Measurements from ENCODE around the gene FNTB.
A peak's percentile ranks its signal among the peaks of the same experiment; 100 is the strongest.

The FNTB gene

DNA sequence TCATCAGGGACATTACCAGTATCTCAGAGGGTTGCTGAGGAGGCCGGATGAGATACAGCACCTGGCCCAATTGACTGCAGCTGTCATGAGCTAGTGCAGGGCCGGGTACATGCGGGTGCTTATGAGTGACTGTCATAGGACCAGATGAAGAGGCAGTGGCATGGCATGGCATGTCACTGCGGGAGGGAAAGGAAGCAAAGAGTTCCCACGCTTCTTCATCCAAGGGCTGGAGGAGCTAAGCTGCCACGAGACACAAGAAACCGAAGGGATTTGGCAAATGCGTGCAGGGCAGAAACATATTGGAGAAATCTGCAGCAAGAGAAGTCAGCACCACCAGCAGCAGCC lies 33.4 kb upstream of the FNTB start:
- DNase-seq (ENCODE audit: low read depth), result no peak

DNA sequence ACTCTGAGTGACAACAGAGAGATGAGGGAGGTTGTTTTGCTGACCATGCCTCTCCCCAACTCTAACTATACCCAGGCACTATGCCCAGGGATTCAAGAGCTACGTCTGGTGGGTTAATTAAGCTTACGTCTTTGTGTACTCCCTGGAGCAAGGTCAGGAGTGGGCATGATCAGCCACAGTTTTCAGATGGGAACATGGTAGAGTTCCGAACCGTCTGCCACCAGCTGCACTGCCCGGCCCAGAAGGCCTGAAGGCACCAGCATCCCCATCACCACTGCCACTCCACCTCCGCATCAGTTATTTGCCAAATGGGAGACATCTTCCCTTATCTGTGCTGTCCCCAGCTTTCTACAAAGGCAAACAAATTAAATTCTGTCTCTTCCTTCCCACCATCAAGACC lies 33.0 kb upstream of the FNTB start:
- DNase-seq (ENCODE audit: low read depth), result no peak

DNA sequence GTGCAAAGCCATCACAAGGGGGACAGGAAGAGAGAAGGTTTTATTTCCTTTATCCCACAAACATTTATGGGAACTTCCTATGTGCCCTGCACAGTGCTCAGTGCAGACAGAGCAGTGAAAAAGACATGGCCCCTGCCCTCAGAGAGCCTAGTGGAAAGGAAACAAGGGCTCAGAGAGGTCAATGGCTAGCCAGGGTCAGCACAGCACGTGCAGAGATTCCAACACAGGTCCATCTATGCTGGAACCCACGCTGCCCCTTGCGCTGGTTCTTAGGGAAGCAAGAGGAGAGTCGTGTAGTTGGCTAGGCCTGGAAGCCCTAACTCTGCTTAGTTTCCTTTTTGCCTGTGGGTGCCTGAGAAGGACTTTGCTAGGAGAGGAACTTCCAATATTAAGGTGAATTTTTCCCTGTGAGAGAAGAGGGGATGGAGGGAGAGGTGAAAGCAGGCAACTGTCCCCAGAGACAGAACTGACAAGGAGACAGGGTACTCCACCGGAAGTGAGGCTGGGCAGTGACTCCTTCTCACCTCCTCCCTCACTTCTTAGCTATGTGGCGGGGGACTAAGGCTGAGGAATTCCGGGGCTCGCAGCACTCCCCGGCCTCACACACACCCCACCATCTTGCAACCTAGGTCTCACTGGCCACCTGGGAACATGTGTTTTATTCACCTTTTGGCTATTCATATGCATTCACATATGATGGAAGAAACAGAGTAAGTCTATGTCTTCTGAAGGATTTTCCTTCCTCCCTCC lies 32.0 kb upstream of the FNTB start:
- DNase-seq (ENCODE audit: low read depth), result no peak

DNA sequence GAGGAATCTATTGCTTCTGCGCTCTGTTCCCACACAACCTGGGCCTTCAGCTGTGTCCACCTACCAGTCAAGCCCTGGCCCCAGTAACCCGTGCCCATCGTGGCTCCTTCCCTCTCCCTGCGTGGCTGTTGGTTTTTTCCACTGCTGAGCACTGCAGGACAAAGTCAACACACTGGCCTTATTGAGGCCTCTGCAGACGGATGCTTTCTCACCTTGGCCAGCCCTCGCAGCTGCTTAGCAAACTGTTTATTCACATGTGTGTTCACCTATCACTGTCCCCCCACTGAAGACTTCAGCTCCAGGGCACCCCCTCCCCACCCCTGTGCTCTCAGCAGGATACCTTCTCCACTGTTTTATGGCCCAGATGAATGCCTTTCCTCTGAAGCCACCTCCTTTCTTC lies 31.4 kb upstream of the FNTB start:
- no peak for DNase-seq (ENCODE audit: low read depth)

DNA sequence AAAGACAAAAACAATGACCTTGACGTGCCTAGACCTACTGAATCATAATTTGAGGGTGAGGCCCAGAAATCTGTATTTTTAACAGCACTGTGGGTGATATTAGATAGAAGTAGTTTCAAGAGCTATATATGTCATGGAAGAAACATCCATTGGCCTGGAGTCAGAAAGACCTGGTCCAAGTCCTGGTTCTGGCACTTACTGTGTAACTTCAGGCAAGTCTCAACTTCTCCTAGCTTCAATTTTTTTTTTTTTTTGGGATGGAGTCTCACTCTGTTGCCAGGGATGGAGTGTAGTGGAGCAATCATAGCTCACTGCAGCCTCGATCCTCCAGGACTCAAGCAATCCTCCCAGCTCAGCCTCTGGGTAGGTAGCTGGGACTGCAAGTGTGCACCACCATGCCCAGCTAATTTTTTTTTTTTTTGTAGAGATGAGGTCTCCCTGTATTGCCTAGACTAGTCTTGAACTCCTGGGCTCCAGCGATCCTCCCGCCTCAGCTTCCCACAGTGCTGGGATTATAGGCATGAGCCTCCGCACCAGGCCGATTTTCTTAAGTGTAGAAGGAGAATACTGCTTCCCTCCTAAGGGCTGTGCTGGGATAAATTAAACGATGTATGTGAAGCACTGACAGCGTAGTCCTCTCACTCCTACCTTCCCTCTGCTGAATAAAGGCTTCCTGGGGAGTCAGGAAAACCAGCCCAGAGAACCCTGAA lies 29.8 kb upstream of the FNTB start:
- DNase-seq (ENCODE audit: low read depth), result no peak

DNA sequence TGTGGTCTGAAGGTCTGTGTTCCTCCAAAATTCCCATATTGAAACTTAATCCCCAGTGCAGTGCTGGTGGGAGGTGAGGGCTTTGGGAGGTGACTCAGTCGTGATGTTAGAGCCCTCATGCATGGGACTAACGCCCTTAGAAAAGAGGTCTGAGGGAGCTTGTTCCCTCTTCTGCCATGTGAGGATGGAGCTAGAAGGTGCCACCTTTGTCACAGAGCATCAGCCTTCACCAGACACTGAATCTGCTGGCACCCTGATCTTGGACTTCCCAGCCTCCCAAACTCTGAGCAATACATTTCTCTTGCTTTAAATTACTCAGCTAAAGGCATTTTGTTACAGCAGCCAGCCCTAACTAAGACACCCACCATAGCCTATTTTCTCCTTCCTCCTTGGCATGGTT lies 28.5 kb upstream of the FNTB start:
- DNase-seq (ENCODE audit: low read depth), result no peak

DNA sequence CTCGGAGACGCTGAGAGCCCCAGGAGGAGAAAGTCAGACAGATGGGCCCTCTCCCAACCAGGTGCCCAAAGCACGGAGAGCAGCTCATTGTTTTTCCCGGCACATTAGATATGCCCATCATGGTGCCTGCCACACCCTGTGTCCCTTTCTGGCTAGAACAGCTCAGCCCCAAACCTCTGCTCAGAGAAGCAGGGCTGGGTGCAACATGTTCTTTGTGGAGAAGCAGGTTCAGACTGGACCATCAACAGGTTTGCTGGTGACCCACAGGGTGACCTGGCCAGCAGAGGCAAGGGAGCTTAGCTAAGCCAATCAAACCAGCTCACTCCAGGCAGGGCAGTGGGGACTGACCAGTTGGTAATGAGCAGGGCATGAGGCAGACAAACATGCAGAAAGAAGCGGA lies 28.0 kb upstream of the FNTB start:
- DNase-seq (ENCODE audit: low read depth), result no peak

DNA sequence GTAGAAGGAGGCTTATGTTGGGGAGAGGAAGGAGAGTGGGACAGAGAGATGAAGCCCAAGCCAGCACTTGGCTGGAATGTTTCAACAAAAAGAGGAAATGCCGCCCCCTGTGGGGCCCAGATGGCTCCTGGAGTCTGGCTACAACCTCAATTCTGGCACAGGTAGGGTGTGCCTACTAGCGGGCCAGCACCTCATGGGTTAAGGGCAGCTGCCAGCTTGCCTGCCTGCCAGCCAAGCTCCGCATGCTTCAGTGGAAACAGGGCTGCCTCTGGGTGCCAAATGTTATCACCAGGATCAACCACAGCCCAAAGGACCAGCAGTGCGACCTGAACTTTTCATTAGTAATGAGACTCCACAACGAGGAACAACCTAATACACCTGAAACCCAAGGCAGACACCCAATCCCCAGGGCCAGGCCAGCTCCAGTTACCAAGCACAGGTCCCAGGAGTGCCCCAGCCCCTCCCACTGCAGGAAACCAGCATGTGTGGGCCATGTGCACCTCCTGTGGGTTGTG lies 25.9 kb upstream of the FNTB start:
- no peak for DNase-seq (ENCODE audit: low read depth)

DNA sequence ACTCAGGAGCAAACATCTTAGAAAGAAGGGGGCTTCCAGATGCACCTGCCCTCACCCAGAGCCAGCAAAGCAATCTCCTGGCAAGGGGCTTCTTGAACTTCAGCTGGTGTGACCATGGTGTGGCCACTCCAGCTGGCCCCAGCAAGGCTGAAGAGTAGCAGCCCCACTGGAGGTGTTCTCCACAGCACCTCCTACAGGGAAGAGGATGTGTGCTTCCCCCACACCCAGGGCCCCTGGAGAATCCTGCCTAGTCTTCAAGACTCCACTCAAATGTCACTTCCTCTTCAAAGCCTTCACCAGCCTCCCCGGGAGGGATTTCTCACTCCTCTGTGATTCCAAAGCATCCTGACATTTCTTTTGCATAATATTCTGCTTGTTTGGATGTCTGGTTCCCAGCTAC lies 23.1 kb upstream of the FNTB start:
- DNase-seq (ENCODE audit: low read depth), result no peak

DNA sequence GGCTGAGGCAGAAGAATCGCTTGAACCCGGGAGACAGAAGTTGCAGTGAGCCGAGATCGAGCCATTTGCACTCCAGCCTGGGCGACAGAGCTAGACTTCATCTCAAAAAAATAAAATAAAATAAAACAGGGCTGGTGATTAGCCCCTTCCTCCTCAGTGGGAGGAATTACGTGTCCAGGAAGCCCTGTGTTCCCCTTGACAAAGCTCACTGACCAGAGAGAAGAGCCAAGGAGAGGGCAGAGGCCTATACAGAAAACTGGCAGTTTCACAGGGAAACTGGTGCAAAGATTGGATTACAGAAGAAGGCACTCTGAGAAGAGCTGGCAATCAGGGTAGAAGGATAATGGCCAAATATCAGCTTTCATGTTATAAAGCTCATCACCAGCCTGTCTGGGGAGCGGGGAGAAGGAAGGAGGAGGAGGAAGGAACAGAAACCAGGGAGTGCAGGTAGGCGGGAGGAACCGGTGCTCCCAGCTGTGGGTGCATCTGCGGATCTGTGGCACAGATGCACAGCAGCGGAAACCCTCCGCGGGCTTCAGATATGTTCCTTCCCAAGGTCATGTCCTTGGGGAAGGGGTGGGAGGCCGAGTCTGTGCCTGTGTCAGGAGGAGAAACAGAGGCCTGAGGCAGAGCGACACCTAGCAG lies 21.2 kb upstream of the FNTB start:
- no peak for DNase-seq (ENCODE audit: low read depth)

DNA sequence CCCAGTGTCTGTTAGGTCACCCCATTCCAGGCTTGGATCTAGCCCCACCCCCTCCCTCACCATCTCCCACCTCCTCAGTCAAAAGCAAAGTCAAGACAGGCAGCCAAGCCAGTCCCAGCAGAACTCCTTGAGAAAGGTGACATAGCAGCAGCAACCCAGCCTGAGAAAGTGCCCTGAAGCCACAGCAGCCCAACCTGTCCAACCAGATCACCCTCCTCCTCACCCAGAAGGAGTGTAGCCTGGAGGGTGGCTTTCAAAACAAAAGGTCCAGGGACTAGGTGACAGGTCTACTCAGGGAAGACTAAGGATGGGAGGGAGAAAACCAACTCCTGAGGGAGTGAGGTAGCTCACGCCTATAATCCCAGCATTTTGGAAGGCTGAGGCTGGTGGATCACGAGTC lies 19.7 kb upstream of the FNTB start:
- no peak for DNase-seq (ENCODE audit: low read depth)

DNA sequence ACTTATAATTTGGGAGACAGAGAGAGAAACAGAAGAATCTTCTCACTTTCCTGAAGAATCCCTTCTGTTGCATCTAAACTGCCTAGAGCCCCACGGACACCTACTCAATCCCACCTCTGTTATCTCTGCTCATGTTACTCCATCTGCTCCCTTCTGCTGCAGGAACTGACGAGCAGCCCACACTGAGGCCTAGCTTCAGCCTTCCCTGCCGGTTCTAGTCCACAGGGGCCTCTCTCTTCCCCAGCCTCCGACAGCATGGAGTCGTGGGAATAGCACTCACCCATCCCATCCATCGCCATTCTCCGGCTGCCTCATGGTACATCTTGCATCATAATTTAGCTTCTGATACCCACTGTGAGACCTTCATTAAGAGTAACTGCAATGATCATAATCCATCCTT lies 18.5 kb upstream of the FNTB start:
- DNase-seq (ENCODE audit: low read depth), result no peak

DNA sequence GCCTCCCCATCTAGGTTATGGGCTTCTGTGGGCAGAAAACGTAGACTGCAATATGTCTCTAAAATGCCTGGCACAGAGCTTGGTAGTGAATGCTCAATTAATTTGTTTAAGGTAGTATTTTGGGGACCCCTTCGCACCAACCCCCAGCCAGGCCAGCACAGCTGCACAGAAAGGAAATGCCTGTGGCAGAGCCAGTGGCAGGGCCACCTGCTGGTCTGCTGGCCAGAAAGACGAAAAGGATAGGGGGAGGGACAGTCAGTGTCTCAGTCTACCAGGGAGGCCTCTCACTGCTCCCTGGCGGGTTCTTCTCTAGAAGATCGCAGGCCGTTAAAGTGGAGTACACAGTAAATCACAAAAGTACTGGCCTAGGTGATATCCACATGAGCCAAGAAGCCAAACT lies 18.0 kb upstream of the FNTB start:
- no peak for DNase-seq (ENCODE audit: low read depth)

DNA sequence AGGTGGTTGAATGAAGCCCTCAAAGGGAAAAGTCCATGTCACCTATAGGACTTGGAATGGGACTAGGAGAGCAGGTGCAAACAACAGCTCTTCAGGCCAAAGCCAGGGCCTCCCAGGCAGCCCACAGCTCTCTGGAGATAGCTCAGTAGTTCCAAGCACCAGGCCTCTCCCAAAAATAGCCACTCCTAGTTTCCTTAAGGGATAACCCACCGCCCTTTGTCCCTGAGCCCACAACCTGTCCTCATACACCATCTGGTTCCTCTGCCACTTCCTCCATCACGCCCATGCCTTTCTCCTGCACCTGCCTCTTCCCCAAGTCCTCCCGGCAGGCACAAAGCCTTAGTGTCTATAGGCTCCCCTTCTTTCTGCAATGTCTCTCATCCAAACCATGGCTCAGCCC lies 16.7 kb upstream of the FNTB start:
- no peak for DNase-seq (ENCODE audit: low read depth)

DNA sequence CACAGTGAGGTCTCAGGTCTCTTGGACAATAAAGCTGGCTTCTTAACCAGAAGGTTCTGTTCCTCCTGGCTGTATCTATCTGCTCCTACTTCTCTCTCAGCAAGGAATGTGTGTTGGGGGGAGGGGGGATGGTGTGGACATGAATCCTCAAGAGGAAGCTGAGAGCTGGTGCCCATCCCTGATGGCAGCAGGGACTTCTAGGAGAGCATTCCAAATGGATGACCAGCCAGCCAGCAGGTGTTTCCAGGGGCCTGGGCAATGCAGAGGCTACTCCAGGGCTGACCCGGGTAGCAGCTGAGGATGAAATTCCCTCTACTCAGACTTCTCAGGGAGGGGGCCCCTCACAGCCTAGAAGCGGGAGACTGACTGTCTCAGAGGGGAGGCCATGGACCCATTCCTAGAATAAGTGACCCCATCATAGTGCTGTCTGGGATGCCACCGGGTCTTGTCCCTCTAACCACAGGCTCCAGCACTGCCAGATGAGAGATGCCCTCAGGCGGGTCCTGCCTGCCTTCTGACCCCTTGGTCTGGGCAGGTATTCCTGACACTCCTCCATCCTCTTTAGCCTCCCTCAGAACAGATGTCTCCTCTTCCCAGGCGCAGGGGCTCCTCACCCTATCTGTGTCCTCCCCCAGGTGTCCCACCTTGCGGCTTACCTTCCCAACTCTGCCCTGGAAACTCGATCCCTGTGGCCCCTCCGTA lies 15.8 kb upstream of the FNTB start:
- DNase-seq (ENCODE audit: low read depth), result no peak

DNA sequence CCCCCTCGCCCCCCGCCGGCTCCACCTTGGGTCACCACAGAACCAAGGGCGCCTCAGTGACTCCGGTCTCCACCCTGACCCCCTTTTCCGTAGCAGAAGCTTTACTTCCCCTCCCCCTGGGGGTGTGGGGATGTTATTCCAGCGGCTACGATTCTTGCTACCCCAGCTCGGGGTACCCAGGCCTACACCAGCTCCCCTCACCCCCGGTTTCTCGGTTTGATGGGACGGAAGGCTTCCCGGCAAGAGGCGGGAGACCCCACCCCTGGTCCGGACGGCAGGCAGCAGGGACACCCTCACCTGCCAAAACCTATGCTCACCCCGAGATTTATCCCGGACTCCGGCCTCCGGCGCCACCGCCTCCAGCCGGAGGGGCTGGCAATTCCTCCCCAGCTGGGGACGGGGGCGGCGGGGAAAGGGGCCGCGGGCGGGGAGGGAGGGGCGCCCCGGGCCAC lies 15.2 kb upstream of the FNTB start:
- DNase-seq (ENCODE audit: low read depth), result no peak

DNA sequence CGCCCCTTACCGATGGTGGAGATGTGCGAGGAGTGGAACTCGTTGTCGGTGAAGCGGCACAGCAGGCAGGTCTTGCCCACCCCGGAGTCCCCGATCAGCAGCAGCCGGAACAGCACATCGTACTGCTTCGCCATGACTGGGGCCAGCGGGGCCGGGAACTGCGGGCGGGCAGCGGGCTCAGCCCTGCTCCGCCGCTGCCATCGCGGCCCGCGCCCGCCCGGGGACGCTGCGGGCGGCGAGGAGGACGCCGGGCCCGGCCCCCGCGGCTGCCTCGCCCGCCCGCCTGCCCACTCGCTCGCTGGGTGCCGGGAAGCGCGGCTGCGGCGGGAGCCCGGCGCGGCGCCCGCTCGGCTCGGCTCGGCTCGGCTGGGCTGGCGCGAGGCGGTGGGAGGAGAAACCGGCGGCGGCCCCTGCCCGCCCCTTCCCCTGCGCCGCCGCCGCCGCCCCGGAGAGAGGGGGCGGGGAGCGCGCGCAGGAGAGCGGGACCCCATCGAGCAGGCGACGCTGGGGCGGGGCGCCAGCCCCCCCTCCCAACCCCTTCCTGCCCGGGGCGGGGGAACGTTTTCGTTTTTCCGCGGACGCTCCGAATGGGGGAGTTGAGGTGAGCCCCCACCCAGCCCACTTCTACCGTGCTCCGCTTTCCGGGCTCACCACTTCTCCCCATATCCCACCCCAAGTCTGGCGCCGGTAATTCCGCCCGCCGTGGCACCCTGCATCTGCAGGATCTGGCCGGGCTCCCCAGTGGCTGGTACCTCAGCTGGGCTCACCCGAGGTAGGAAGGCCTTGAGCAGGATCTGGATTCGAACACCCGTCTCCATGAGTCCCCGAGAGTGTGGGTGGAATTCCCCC lies 14.5 kb upstream of the FNTB start, which contains the start of gene RAB15:
Gene RAB15 (minus strand): TSS at position 394 of the 849 bp plus-strand sequence. CDS start 260 bp downstream, at position 134.
- peak; percentile 34 for DNase-seq (ENCODE audit: low read depth)

DNA sequence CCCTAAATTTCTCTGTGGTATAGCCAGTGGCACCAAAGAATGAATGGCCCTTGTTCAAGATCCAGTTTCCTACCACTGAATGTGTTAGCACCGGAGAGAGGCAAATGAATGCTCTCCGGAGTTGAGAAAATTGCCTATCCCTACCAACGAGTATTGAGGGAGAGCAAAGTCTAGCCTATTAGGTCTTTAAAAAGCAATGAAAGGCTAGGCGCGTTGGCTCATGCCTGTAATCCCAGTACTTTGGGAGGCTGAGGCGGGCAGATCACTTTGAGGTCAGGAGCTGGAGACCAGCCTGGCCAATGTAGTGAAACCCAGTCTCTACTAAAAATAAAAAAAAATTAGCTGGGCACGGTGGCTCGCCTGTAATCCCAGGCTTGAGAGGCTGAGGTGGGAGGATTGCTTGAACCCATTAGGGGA lies 13.7 kb upstream of the FNTB start:
- DNase-seq (ENCODE audit: low read depth), result no peak

DNA sequence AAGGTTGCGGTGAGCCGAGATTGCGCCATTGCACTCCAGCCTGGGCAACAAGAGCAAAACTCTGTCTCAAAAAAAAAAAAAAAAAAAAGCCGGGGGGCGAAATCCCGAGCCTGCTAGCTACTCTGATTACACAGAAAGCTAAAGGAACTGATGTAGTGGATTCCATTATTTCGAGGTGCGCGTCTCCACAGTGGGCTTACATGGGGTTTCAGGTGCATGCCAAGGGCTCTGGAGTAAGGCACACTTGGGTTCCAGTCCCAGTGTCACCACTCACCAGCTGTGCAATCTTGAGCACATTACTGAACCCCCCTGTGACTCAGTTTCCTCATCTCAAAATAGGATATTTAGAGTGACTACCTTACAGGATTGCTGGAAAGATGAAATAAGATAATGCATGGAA lies 12.9 kb upstream of the FNTB start:
- no peak for DNase-seq (ENCODE audit: low read depth)

DNA sequence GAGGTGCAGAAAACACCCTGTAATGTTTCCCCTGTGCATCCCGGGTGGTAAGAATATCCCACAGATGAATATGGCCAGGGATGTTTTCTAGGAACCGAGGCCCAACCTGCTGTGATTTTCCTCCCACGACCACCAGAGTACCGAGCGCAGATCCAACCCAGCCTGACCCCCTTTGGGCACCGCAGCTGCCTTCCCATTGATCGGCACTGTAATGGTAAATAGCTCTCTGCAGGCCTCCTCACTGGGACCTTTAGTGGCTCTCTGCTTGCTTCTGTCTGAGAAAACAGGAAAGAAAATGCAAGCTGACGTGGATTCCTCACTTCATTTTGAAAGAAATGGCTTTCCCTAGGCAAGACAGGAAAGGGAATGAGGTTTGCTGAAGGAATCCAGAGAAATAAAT lies 12.1 kb upstream of the FNTB start:
- no peak for DNase-seq (ENCODE audit: low read depth)

DNA sequence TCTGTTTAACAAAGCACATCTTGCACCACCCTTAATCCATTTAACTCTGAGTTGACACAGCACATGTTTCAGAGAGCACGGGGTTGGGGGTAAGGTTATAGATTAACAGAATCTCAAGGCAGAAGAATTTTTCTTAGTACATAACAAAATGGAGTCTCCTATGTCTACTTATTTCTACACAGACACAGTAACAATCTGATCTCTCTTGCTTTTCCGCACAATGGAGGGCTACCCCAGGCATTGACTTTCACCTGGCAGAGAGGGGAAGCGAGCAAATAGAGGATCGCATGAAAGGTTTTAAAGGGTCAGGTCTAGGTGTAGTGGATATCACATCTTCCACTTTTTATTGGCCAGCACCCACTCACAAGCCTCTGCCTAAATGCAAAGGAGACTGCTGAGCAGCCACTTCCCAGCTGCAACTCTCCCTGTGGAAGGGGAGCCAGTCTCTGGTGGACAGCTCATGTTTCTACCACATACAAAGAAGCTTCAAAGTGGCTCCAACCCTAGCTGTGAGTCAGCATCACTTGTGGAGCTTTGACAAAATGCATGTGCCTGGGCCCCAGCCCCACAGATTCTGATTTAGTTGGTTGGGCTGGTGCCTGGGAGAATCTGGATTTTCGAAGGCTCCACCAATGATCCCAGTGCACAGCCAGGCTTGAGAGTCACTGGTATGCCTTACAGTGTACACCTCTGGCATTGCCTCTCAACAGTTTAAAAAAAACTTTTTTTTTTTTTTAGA lies 7.2 kb upstream of the FNTB start:
- DNase-seq (ENCODE audit: low read depth), result no peak

Data from activated T-cell treated with anti-CD3 and anti-CD28 coated beads for 48 hours (primary cell).